Measurements from ENCODE around the gene GOLIM4. TPM values are rescaled to one million over a fixed set of nuclear protein-coding genes. Genes with fewer than 3 reads are reported as not detected.

Gene GOLIM4
- total and polyA plus RNA-seq, 2 of the 13 experiments (the other 11 are each of a cell fraction or from before 2014, with no cell fraction given), result 10.9 to 47.7 TPM

DNA sequence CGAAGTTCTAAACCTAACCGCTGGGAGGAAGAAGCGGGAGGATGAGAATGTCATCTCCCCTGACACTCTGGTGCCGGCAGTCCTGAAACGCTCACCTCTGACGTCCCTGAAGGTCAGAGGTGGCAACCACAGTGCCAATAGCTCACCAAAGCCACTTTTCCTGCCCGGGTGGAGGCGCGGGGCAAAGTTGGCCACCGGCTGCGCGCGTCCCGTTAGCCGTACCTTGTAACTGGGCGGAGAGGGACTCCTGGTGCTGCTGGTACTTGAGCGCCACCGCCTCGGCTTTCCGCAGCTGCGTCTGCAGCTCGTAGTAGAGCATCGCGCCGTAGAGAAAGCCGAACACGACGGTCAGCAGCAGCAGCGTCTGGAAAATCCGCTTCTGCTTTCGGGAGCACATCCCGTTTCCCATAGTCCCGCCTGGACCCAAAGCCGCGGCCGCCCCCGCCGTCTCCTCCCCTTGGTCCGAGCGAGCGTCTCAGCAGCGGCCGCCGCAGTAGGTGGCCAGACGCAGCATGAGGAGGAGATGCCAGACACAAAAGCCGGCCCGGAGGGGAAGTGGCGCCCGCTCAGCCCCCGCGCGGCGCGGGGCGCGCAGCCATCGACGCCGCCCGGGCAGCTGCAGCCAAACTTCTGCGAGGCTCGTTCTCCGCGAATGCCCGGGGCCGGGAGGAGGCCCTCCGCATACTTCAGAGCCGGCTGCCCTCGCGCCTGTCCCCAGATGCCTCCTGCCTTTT lies 680 bp downstream of the GOLIM4 start (continued):
- TF ChIP-seq MEIS2 (CRISPR knock-in tag; IDR thresholded peaks at IDR 0.05), result no peak
- no peak for TF ChIP-seq SKI (IDR thresholded peaks at IDR 0.05; ENCODE audit: partially characterized antibody)
- no peak; the same call in 1 of the 2 replicates for TF ChIP-seq ZNF225 (CRISPR knock-in tag; IDR thresholded peaks at IDR 0.05)
- no peak for TF ChIP-seq SATB2 (CRISPR knock-in tag; IDR thresholded peaks at IDR 0.05)
- TF ChIP-seq, protein P1, sequence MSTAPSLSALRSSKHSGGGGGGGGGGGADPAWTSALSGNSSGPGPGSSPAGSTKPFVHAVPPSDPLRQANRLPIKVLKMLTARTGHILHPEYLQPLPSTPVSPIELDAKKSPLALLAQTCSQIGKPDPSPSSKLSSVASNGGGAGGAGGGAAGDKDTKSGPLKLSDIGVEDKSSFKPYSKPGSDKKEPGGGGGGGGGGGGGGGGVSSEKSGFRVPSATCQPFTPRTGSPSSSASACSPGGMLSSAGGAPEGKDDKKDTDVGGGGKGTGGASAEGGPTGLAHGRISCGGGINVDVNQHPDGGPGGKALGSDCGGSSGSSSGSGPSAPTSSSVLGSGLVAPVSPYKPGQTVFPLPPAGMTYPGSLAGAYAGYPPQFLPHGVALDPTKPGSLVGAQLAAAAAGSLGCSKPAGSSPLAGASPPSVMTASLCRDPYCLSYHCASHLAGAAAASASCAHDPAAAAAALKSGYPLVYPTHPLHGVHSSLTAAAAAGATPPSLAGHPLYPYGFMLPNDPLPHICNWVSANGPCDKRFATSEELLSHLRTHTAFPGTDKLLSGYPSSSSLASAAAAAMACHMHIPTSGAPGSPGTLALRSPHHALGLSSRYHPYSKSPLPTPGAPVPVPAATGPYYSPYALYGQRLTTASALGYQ (CRISPR knock-in tag; IDR thresholded peaks at IDR 0.05), result no peak; the same call in 1 of the 2 replicates
- TF ChIP-seq ARHGAP35 (CRISPR knock-in tag; IDR thresholded peaks at IDR 0.05; ENCODE audit: borderline replicate concordance), result no peak; the same call in 1 of the 2 replicates
- TF ChIP-seq, protein P2, sequence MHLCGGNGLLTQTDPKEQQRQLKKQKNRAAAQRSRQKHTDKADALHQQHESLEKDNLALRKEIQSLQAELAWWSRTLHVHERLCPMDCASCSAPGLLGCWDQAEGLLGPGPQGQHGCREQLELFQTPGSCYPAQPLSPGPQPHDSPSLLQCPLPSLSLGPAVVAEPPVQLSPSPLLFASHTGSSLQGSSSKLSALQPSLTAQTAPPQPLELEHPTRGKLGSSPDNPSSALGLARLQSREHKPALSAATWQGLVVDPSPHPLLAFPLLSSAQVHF (CRISPR knock-in tag; IDR thresholded peaks at IDR 0.05), result no peak

DNA sequence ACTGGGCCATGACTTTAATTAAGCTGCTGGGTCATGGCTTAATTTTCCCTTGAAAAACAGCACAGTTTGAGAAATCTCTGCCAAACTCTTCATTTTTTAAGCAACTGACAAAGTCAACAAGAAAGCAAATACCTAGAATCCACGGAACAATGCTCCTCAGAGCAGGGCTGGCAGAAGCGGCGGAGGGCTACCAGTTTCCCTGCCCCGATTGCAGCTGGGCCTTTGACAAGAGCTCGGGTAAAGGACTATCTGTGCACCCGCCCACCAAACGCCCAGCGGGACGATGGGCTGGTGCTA lies 1.2 kb downstream of the GOLIM4 start:
- FAIRE-seq (peak; percentile 77), DNase-seq (ENCODE audit: low spot score) (no peak), ATAC-seq (peak; percentile 66; the same call in 2 of the 3 replicates)
- Histone ChIP-seq H3K9me3 (ENCODE audit: low read length) (no peaks in the 10 kb centered on the region), H3K4me2 (ENCODE audit: low read depth, low read length) (peak overlapping the region; percentile 97), H3K27ac (ENCODE audit: extremely low read length, insufficient read depth, low read length) (peak overlapping the region; percentile 74), H3K79me2 (ENCODE audit: insufficient read depth, low read length) (peaks cover 52% of the 10 kb centered on the region), H3K27me3 (ENCODE audit: control insufficient read depth in 1 of 2, insufficient read depth in 2 of 2, low read length in 2 of 2) (no peaks in the 10 kb centered on the region; a peak in 1 of 5 replicates), H3K36me3 (replicated peaks in 1 of 2; ENCODE audit: control insufficient read depth in 1 of 2, insufficient read depth in 2 of 2, low read length in 2 of 2) (no peaks in the 10 kb centered on the region), H3K9ac (ENCODE audit: insufficient read depth, low read depth, low read length) (peak overlapping the region; percentile 72), H2AFZ (ENCODE audit: low read length) (no peak overlapping the region), H4K20me1 (ENCODE audit: insufficient read depth, low read length) (no peaks in the 10 kb centered on the region; the same call in 1 of the 2 replicates), H3K4me1 (ENCODE audit: insufficient read depth, low read length) (peaks cover 53% of the 10 kb centered on the region), H3K4me3 (replicated peaks in 1 of 3; ENCODE audit: insufficient read depth in 1 of 3, low read depth in 2 of 3, low read length in 3 of 3) (peak overlapping the region; percentile 77 to 79 (median 77))
- in situ Hi-C loops (cut with HindIII; ENCODE audit: extremely low pct_ligation_motif_present, low pct_unique_long_range_greater_than_20kb), result no loop called here
- ChIA-PET POLR2A (interaction anchor here (0.9 to 3.5 kb wide), 2 partner anchors 24 to 38 kb away, joined by 3 to 17 read pairs; no protein-coding TSS in a partner anchor), CTCF (ENCODE audit: low intra/inter-chr PET ratio, low total read pairs) (no interaction called here)
- BruUV-seq (replicated peaks), result no TSS peak
- WGBS (ENCODE audit: low lambda C conversion rate), result 0% methylated on average over 7 of the region's 9 CpGs
- intact Hi-C loops (cut with micrococcal nuclease; ENCODE audit: unreplicated experiment), result loop anchor here (2.0 to 10.0 kb wide), 3 partner anchors 34 to 360 kb away; partner anchors contain the start of genes PDCD10 and SERPINI1
- TF ChIP-seq, protein P3, sequence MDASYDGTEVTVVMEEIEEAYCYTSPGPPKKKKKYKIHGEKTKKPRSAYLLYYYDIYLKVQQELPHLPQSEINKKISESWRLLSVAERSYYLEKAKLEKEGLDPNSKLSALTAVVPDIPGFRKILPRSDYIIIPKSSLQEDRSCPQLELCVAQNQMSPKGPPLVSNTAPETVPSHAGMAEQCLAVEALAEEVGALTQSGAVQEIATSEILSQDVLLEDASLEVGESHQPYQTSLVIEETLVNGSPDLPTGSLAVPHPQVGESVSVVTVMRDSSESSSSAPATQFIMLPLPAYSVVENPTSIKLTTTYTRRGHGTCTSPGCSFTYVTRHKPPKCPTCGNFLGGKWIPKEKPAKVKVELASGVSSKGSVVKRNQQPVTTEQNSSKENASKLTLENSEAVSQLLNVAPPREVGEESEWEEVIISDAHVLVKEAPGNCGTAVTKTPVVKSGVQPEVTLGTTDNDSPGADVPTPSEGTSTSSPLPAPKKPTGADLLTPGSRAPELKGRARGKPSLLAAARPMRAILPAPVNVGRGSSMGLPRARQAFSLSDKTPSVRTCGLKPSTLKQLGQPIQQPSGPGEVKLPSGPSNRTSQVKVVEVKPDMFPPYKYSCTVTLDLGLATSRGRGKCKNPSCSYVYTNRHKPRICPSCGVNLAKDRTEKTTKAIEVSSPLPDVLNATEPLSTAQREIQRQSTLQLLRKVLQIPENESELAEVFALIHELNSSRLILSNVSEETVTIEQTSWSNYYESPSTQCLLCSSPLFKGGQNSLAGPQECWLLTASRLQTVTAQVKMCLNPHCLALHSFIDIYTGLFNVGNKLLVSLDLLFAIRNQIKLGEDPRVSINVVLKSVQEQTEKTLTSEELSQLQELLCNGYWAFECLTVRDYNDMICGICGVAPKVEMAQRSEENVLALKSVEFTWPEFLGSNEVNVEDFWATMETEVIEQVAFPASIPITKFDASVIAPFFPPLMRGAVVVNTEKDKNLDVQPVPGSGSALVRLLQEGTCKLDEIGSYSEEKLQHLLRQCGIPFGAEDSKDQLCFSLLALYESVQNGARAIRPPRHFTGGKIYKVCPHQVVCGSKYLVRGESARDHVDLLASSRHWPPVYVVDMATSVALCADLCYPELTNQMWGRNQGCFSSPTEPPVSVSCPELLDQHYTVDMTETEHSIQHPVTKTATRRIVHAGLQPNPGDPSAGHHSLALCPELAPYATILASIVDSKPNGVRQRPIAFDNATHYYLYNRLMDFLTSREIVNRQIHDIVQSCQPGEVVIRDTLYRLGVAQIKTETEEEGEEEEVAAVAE (CRISPR knock-in tag; IDR thresholded peaks at IDR 0.05; ENCODE audit: borderline replicate concordance), result no peak
- TF ChIP-seq ZNF235 (CRISPR knock-in tag; IDR thresholded peaks at IDR 0.05; ENCODE audit: borderline replicate concordance) (no peak), SRF (IDR thresholded peaks at IDR 0.05; ENCODE audit: low read depth, low read length) (no peak)
- TF ChIP-seq, protein P4, sequence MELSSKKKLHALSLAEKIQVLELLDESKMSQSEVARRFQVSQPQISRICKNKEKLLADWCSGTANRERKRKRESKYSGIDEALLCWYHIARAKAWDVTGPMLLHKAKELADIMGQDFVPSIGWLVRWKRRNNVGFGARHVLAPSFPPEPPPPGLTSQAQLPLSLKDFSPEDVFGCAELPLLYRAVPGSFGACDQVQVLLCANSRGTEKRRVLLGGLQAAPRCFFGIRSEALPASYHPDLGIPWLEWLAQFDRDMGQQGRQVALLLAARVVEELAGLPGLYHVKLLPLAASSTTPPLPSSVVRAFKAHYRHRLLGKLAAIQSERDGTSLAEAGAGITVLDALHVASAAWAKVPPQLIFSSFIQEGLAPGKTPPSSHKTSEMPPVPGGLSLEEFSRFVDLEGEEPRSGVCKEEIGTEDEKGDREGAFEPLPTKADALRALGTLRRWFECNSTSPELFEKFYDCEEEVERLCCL (CRISPR knock-in tag; IDR thresholded peaks at IDR 0.05; ENCODE audit: borderline replicate concordance), result no peak
- TF ChIP-seq, protein P5, sequence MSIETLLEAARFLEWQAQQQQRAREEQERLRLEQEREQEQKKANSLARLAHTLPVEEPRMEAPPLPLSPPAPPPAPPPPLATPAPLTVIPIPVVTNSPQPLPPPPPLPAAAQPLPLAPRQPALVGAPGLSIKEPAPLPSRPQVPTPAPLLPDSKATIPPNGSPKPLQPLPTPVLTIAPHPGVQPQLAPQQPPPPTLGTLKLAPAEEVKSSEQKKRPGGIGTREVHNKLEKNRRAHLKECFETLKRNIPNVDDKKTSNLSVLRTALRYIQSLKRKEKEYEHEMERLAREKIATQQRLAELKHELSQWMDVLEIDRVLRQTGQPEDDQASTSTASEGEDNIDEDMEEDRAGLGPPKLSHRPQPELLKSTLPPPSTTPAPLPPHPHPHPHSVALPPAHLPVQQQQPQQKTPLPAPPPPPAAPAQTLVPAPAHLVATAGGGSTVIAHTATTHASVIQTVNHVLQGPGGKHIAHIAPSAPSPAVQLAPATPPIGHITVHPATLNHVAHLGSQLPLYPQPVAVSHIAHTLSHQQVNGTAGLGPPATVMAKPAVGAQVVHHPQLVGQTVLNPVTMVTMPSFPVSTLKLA (IDR thresholded peaks at IDR 0.05), result no peak

Data from HepG2 (cell line).